ES-I3 (cell line): Measurements from ENCODE around the gene ZNF429.
"Not testable (repeated sequence)": the region's sequence is repeated elsewhere in the genome, so short reads cannot be mapped to it uniquely, and the experiment has no call there.

Source experiments
- H3K36me3 ChIP-seq: 2 replicates; pipeline ENCODE4 v1.6.1; 2013; ENCODE audit warnings: mild to moderate bottlenecking, low read length, control low read depth, moderate library complexity; ENCODE audit not compliant: insufficient read depth
- H3K4me1 ChIP-seq: 2 replicates; pipeline ENCODE4 v1.6.1; 2013; ENCODE audit warnings: mild to moderate bottlenecking, control low read depth, low read length; ENCODE audit not compliant: insufficient read depth
- H3K9ac ChIP-seq: 2 replicates; pipeline ENCODE4 v1.6.1; 2013; ENCODE audit warnings: low read depth, mild to moderate bottlenecking, low read length, moderate library complexity
- H3K9me3 ChIP-seq: 2 replicates; pipeline ENCODE4 v1.6.1; 2013; ENCODE audit warnings: mild to moderate bottlenecking, low read length, moderate library complexity; ENCODE audit not compliant: control insufficient read depth, insufficient read depth

ZNF429 gene

DNA sequence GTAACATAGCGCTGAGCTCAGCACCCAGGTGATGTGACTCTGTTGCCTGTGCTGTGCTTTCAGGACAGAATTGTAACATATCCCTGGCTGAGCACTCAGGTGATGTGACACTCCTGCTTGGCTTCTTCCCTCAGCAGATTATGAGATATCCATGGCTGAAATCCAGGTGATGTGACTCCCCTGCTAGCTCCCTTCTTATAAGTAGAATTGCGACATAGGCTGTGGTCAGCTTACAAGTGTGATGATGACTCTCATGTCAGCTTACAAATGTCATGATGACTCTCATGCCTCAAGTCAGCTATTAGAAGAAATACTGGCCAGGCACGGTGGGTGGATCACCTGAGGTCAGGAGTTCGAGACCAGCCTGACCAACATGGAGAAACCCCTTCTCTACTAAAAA lies 14.3 kb upstream of the ZNF429 start:
- Histone ChIP-seq H3K36me3 (peaks cover 5% of the 10 kb centered on the region; the same call in 1 of the 2 replicates), H3K9ac (no peak overlapping the region), H3K9me3 (peaks cover 3% of the 10 kb centered on the region; the same call in 1 of the 2 replicates), H3K4me1 (no peaks in the 10 kb centered on the region)

DNA sequence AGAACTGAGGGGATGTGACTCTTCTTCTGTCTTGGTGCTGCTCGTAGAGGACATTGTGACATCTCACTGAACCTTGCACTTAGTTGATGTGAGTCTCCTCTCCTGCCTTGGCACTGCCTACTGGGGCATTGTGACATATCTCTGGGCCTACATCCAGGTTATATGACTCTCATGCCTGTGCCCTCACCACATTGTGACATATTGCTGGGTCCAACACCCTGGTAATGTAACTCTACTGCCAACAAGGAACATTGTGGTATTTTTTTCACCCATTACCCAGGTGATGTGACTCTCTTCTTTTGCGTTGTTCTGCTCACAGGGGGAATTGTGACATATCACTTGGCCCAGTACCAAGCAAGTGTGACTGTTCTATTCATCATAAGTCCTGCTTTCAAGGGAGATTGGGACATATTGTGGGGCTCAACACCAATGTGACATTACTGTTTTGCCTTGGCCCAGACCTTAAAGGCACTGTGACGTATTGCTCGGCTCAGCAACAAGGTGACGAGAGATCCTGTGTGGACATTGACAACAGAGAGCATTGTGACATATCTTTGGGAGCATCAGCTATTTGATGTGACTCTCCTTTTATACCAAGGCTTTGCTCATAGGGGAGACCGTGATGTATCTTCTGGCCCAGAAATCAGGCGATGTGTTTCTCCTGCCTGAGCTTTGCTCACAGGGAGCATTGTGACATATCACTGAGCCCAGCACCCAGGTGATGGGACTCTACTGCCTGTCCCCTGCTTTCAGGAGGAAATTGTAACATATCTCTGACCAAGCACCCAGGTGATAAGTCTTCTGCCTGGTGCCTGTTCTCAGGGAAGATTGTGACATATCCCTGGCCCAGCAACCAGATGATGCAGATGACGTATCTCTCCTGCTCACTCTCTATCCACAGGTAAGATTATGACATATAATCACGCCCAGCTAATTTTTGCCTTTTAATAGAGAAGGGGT lies 12.2 kb upstream of the ZNF429 start:
- no peak overlapping the region for H3K9ac ChIP-seq
- peaks cover 8% of the 10 kb centered on the region; the same call in 1 of the 2 replicates for H3K36me3 ChIP-seq
- H3K4me1 ChIP-seq: no peaks in the 10 kb centered on the region
- H3K9me3 ChIP-seq: peaks cover 6% of the 10 kb centered on the region; the same call in 1 of the 2 replicates

DNA sequence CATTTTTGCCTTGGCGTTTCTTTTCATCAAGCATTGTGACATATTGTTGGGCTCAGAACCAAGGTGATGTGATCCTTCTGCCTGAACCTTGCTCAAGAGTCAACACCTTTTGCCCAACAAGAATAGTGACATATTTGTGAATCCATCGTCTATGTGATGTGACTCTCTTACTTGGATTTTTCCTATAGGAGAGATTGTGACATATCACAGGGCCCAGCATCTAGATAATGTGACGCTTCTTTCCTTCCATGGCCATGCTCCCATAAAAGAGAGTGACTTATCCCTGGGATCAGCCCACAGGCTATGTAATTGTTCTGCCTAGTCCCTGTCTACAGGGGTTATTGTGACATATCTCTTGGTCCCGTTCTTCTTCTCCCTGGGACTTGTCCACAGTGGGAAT lies 8.5 kb upstream of the ZNF429 start:
- Histone ChIP-seq H3K36me3 (peaks cover 8% of the 10 kb centered on the region; the same call in 1 of the 2 replicates), H3K4me1 (no peaks in the 10 kb centered on the region), H3K9ac (no peak overlapping the region), H3K9me3 (peaks cover 7% of the 10 kb centered on the region; the same call in 1 of the 2 replicates)

DNA sequence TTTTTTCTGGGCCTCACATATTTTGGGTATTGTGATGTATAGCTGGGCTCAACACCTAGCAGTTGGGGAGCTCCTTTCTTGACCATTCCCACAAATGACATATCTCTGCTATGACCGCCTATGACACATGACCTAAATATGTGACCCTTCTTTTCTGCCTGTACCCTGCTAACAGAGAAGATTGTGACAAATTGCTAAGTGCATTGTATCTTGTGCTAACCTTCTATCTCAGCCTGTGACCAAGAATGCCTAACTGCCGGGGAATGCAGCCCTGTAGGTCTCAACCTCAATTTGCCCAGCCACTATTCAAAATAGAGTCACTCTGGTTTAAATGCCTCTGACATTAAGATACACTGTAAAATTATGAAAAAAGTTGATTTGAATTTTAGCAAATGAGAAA lies 6.8 kb upstream of the ZNF429 start:
- no peaks in the 10 kb centered on the region for H3K4me1 ChIP-seq
- no peak overlapping the region for H3K9ac ChIP-seq
- peaks cover 7% of the 10 kb centered on the region; the same call in 1 of the 2 replicates for H3K9me3 ChIP-seq
- peaks cover 8% of the 10 kb centered on the region; the same call in 1 of the 2 replicates for H3K36me3 ChIP-seq

DNA sequence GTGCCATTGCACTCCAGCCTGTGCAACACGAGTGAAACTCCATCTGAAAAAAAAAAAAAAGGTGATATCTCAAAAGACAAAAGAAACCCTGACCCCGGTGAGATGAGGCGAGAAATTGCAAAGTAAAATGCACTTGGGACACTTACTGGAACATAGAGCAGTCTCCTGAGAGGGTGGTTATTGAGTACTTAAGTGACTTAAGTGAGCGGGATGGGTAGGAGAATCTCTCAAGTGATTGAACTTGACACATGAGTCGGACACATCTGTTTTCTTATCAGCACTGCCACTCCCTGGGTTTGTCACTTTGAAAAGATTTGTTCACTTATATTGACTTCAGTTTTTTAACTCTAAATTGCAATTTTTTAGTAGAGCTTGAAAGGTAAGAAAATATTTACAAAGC lies 2.8 kb downstream of the ZNF429 start:
- no peak overlapping the region for H3K9ac ChIP-seq
- H3K4me1 ChIP-seq: no peaks in the 10 kb centered on the region
- H3K36me3 ChIP-seq: no peaks in the 10 kb centered on the region
- no peaks in the 10 kb centered on the region; the same call in 1 of the 2 replicates for H3K9me3 ChIP-seq

DNA sequence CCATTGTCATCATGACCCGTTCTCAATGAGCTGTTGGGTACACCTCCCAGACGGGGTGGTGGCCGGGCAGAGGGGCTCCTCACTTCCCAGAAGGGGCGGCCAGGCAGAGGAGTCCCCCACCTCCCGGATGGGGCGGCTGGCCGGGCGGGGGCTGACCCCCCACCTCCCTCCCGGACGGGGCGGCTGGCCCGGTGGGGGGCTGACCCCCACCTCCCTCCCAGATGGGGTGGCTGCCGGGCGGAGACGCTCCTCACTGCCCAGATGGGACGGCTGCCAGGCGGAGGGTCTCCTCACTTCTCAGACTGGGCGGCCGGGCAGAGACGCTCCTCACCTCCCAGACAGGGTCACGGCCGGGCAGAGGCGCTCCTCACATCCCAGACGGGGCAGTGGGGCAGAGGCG lies 5.7 kb downstream of the ZNF429 start:
- not testable (repeated sequence) for H3K9me3 ChIP-seq, H3K36me3 ChIP-seq, H3K4me1 ChIP-seq, H3K9ac ChIP-seq

DNA sequence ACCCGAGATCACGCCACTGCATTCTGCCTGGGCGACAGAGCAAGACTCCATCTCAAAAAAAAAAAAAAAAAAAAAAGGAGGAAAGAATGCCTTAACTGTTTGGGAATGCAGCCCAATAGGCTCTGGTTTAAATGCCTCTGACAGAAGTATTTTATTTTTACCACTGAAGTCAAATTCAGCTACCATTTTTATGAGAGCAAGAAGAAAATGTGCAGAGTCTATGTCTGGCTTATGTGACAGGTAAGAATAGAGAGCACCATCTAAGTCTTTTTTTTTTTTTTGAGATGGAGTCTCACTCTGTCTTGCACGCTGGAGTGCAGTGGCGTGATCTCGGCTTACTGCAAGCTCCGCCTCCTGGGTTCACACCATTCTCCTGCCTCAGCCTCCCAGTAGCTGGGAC lies 7.2 kb downstream of the ZNF429 start:
- H3K36me3 ChIP-seq, H3K4me1 ChIP-seq, H3K9me3 ChIP-seq, H3K9ac ChIP-seq: not testable (repeated sequence)

DNA sequence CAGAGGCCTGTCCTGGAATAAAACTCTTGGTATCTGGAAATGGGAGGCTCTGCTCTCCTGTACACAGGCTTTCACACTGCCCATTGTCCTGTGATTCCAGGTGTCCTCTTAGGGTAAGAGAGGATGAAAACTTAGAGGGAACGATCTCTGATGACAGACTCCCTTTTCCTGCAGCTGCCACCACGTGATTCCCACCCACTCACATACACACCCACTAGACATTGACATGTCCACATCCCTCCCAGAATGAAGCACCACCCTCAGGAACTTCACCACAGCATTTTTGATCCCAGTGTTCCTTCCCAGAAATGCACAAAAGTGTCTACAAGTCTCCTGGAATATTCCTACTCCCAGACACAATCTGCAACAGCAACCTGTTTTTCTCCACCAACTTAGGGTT lies 8.2 kb downstream of the ZNF429 start:
- Histone ChIP-seq H3K9ac (no peak overlapping the region), H3K4me1 (no peaks in the 10 kb centered on the region), H3K9me3 (peaks cover 2% of the 10 kb centered on the region)

DNA sequence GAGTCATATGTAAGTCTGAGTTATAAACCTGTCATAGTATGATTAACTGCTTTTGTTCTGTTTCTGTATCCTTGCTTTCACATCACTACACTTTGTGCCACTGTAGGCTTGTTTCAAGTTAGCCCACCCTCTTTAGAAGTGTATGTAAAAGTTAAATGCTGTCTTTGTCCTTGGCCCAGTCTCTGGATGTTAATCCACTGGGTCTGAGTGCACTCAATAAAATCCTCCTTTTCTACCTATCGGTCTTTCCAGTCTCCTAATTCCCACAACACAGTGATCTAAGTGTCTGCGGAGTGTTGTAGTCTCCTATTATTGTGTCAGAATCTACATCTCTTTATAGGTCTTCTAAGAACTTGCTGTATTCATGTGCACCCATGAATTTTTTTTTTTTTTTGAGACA lies 14.1 kb downstream of the ZNF429 start:
- H3K9me3 ChIP-seq: peaks cover 18% of the 10 kb centered on the region; the same call in 1 of the 2 replicates
- H3K9ac ChIP-seq: no peak overlapping the region
- H3K36me3 ChIP-seq: peaks cover 4% of the 10 kb centered on the region; the same call in 1 of the 2 replicates
- no peaks in the 10 kb centered on the region for H3K4me1 ChIP-seq

More for the DNA sequence above, 8.2 kb downstream of the ZNF429 start:
- H3K36me3 ChIP-seq: no peaks in the 10 kb centered on the region

DNA sequence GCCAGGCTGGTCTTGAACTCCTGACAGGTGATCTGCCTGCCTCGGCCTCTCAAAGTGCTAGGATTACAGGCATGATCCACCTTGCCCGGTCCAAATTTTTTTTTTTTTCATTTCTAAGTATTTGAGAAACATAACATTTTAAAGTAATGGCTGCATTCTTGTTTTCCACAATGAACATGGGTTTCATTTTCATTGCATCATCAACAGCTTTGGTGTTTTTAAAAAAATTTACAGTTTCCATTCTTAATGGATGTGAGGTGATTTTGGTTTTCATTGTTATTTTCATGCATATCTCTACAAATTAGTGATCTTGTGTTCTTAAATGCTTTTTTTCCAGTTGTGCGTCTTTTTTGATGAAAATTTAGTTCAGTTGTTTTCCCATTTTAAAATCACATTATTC lies 27.5 kb downstream of the ZNF429 start:
- no peaks in the 10 kb centered on the region for H3K4me1 ChIP-seq
- no peak overlapping the region for H3K9ac ChIP-seq
- H3K36me3 ChIP-seq: peaks cover 5% of the 10 kb centered on the region; the same call in 1 of the 2 replicates
- H3K9me3 ChIP-seq: peaks cover 12% of the 10 kb centered on the region

DNA sequence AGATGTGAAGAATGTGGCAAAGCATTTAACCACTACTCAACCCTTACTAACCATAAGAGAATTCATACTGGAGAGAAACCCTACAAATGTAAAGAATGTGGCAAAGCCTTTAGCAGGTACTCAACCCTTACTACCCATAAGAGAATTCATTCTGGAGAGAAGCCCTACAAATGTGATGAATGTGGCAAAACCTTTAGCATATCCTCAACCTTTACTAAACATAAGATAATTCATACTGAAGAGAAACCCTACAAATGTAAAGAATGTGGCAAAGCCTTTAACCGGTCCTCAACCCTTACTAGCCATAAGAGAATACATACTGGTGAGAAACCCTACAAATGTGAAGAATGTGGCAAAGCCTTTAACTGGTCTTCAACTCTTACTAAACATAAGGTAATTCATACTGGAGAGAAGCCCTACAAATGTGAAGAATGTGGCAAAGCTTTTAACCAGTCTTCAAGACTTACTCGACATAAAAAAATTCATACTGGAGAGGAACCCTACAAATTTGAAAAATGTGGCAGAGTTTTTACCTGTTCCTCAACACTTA lies 31.4 kb downstream of the ZNF429 start:
- H3K36me3 ChIP-seq, H3K9ac ChIP-seq, H3K4me1 ChIP-seq: not testable (repeated sequence)
- peaks cover 10% of the 10 kb centered on the region for H3K9me3 ChIP-seq

DNA sequence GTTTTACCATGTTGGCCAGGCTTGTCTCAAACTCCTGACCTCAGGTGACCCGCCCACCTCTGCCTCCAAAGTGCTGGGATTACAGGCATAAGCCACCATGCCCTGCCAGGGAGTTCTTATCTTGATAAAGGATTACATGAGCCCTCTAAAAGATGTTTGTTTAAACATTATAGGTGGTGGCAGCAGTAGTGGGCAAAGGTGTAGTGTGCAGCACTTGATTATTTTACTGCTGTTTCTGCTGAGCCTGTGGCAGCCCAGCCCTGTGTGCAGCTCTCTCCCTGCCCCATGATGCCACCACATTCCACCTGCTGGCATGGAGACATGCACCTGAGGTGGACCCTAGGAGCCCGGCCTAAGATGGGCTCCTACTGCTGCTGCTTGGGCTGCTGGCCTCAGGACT lies 54.0 kb downstream of the ZNF429 start:
- no peaks in the 10 kb centered on the region for H3K4me1 ChIP-seq
- no peak overlapping the region for H3K9ac ChIP-seq
- no peaks in the 10 kb centered on the region for H3K9me3 ChIP-seq
- H3K36me3 ChIP-seq: no peaks in the 10 kb centered on the region; the same call in 1 of the 2 replicates

DNA sequence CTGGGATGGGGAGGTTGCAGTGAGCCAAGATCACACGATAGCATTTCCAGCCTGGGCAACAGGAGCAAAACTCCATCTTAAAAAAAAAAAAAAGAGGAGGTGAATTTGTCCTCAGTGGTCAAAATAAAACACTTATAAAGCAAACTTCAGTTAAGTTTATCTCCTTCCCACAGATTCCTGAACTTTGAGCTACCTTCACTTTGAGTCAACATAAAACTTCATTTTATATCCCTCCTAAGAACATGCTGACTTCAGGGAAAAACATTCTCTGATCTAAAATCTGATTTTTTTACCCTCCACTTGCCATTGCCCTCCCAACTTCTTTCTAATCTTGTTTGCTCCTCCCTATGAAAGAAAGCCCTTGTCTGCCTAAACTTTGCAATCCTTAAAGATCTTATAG lies 59.0 kb downstream of the ZNF429 start:
- H3K9ac ChIP-seq: no peak overlapping the region
- no peaks in the 10 kb centered on the region for H3K9me3 ChIP-seq
- no peaks in the 10 kb centered on the region for H3K4me1 ChIP-seq
- H3K36me3 ChIP-seq: no peaks in the 10 kb centered on the region

DNA sequence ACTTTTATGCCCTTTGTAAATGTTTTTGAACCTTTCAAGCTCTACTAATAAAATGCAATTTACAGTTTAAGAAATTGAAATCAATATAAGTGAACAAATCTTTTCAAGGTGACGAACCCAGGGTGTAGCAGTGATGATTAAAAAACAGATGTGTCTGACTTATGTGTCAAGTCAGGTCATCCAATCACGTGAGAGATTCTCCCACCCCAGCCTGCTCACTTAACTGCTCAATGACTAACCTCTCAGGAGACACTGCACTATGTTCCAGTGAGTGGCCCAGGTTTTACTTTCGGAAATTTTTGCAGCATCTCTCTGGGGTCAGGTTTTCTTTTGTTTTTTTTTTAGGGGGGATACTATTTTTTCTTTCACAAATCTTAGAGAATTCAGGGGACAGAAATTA lies 60.7 kb downstream of the ZNF429 start:
- H3K9ac ChIP-seq: no peak overlapping the region
- H3K9me3 ChIP-seq: no peaks in the 10 kb centered on the region
- H3K36me3 ChIP-seq: no peaks in the 10 kb centered on the region
- H3K4me1 ChIP-seq: no peaks in the 10 kb centered on the region

DNA sequence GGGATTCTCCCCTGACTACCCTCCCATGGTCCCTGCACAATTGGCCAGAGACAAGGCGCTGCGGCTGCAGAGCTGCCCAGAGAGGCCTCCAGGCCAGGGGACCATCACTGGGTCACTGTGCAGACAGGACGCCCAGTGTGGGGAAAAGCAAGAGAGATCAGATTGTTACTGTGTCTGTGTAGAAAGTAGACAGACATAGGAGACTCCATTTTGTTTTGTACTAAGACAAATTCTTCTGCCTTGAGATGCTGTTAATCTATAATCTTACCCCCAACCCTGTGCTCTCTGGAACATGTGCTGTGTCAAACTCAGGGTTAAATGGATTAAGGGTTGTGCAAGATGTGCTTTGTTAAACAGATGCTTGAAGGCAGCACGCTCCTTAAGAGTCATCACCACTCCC lies 62.4 kb downstream of the ZNF429 start:
- not testable (repeated sequence) for H3K4me1 ChIP-seq, H3K9ac ChIP-seq, H3K9me3 ChIP-seq, H3K36me3 ChIP-seq
